BLaER1 (cell line): ENCODE data around the gene NLRC5.
A peak's percentile ranks its signal among the peaks of the same experiment; 100 is the strongest.
"Not testable (repeated sequence)": the region's sequence is repeated elsewhere in the genome, so short reads cannot be mapped to it uniquely, and the experiment has no call there.

ENCODE experiments used
- H3K27ac ChIP-seq: shearing (Covaris generic); formaldehyde crosslinking; 2 replicates; pipeline ENCODE4 v1.8.1; 2022
- H3K27me3 ChIP-seq: shearing (Covaris generic); formaldehyde crosslinking; 2 replicates; pipeline ENCODE4 v1.8.1; 2022
- H3K36me3 ChIP-seq: shearing (Covaris generic); formaldehyde crosslinking; 2 replicates; pipeline ENCODE4 v1.8.1; 2022
- H3K4me1 ChIP-seq: shearing (Covaris generic); formaldehyde crosslinking; 2 replicates; pipeline ENCODE4 v1.8.1; 2022
- H3K4me2 ChIP-seq: shearing (Covaris generic); formaldehyde crosslinking; 2 replicates; pipeline ENCODE4 v1.8.1; 2022
- H3K4me3 ChIP-seq: shearing (Covaris generic); formaldehyde crosslinking; 2 replicates; pipeline ENCODE4 v1.8.1; 2022
- H3K9ac ChIP-seq: shearing (Covaris generic); formaldehyde crosslinking; 2 replicates; pipeline ENCODE4 v1.8.1; 2022
- H3K9me3 ChIP-seq: shearing (Covaris generic); formaldehyde crosslinking; 2 replicates; pipeline ENCODE4 v1.8.1; 2022
- H4K20me1 ChIP-seq: shearing (Covaris generic); formaldehyde crosslinking; 2 replicates; pipeline ENCODE4 v1.8.1; 2022
- Cebpa-rat ChIP-seq: shearing (Covaris generic); IDR thresholded peaks from 2 replicates; pipeline ENCODE4 v1.8.1; 2022

The NLRC5 gene

GRCh38 chr16:56971768-56972043, 17.7 kb upstream of the NLRC5 start:
- Histone ChIP-seq H3K9ac (no peak overlapping the region; the same call in 1 of the 2 replicates), H3K9me3 (no peaks in the 10 kb centered on the region), H3K36me3 (no peaks in the 10 kb centered on the region), H3K27me3 (no peaks in the 10 kb centered on the region), H3K4me3 (no peak overlapping the region), H3K4me2 (peak overlapping the region; percentile 75), H4K20me1 (no peaks in the 10 kb centered on the region), H3K27ac (peak overlapping the region; percentile 77), H3K4me1 (peaks cover 57% of the 10 kb centered on the region)
- TF ChIP-seq Cebpa-rat, result no peak

GRCh38 chr16:56972403-56973293, 16.7 kb upstream of the NLRC5 start:
- Histone ChIP-seq H3K27ac (peak overlapping the region; percentile 77), H3K4me3 (no peak overlapping the region), H3K9ac (peak overlapping the region; percentile 5; the same call in 1 of the 2 replicates), H3K27me3 (no peaks in the 10 kb centered on the region), H3K9me3 (no peaks in the 10 kb centered on the region), H3K36me3 (no peaks in the 10 kb centered on the region), H3K4me2 (peak overlapping the region; percentile 75), H4K20me1 (no peaks in the 10 kb centered on the region), H3K4me1 (peaks cover 61% of the 10 kb centered on the region)
- no peak for TF ChIP-seq Cebpa-rat

DNA sequence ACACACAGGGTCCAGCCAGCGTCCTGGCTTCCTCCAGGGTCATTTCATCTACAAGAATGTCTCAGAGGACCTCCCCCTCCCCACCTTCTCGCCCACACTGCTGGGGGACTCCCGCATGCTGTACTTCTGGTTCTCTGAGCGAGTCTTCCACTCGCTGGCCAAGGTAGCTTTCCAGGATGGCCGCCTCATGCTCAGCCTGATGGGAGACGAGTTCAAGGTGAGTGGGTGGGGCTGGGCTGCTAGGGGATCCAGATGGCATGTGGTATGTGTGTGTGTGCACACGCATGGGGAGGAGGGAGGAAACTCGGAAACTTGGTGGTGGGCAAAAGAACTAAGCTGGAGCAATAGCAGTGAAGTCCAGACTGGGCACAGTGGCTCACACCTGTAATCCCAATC, 16.1 kb upstream of the NLRC5 start:
- Histone ChIP-seq H3K4me2 (peak overlapping the region; percentile 75), H3K4me3 (no peak overlapping the region), H3K4me1 (peaks cover 68% of the 10 kb centered on the region), H3K36me3 (no peaks in the 10 kb centered on the region), H4K20me1 (no peaks in the 10 kb centered on the region), H3K27me3 (no peaks in the 10 kb centered on the region), H3K9ac (no peak overlapping the region), H3K9me3 (no peaks in the 10 kb centered on the region), H3K27ac (peak overlapping the region; percentile 77; the same call in 1 of the 2 replicates)
- TF ChIP-seq Cebpa-rat, result no peak

DNA sequence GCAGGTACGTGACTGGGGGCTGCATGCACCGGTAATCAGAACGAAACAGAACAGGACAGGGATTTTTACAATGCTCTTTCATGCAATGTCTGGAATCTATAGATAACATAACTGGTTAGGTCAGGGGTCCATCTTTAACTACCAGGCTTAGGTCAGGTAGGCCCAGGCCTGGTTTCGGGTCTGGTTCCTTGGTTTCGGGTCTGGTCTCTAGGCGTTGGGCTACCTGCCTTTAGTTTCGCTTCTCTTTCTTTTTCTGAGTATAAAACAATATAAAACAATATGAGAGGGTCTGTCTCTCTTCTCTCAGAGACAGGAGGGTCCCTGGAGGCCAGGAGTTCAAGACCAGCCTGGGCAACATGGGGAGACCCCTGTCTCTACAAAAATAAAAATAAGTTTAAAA, 15.5 kb upstream of the NLRC5 start:
- H3K4me2 ChIP-seq, result peak overlapping the region; percentile 75; the same call in 1 of the 2 replicates
- H3K36me3 ChIP-seq, H4K20me1 ChIP-seq, H3K27ac ChIP-seq, H3K9me3 ChIP-seq, H3K27me3 ChIP-seq, H3K4me3 ChIP-seq, H3K9ac ChIP-seq: not testable (repeated sequence)
- H3K4me1 ChIP-seq, result peaks cover 74% of the 10 kb centered on the region

- Histone ChIP-seq H3K4me2 (peak overlapping the region; percentile 29; the same call in 1 of the 2 replicates), H3K36me3 (no peaks in the 10 kb centered on the region), H3K9ac (no peak overlapping the region)
Observed at GRCh38 chr16:56974549-56975300, 14.6 kb upstream of the NLRC5 start.

GRCh38 chr16:56975714-56976113, 13.6 kb upstream of the NLRC5 start:
- no peak for TF ChIP-seq Cebpa-rat
- no peaks in the 10 kb centered on the region for H3K27me3 ChIP-seq
- no peak overlapping the region for H3K9ac ChIP-seq
- H3K36me3 ChIP-seq, result no peaks in the 10 kb centered on the region
- H3K4me2 ChIP-seq, result no peak overlapping the region
- no peak overlapping the region for H3K27ac ChIP-seq
- H3K9me3 ChIP-seq, result no peaks in the 10 kb centered on the region
- H3K4me1 ChIP-seq, result peaks cover 85% of the 10 kb centered on the region
- no peak overlapping the region for H3K4me3 ChIP-seq
- no peaks in the 10 kb centered on the region for H4K20me1 ChIP-seq

More at GRCh38 chr16:56974549-56975300, 14.6 kb upstream of the NLRC5 start:
- Histone ChIP-seq H3K27me3 (no peaks in the 10 kb centered on the region), H3K9me3 (no peaks in the 10 kb centered on the region), H3K4me1 (peaks cover 82% of the 10 kb centered on the region), H3K27ac (peak overlapping the region; percentile 43; the same call in 1 of the 2 replicates), H3K4me3 (no peak overlapping the region), H4K20me1 (no peaks in the 10 kb centered on the region)
- no peak for TF ChIP-seq Cebpa-rat

DNA sequence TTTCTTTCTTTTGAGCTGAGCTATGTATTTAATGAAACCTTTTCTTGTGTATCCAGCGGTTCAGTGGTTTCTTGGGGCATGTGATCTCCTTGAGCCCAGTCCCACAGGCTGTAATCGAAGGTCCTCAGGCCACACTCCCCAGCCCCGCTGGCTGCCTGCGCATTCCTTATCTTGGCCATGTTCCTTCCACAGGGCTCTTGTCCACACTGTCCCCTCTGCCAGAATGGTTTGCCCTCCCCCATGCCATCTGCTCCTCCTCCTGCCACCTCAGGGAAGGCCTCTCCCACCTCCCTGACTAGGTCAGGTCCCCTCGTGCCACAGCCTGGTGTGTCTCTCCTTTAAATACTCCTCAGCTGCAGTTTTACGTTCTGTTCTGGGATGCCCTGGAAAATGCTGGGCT, 12.1 kb upstream of the NLRC5 start:
- no peaks in the 10 kb centered on the region for H4K20me1 ChIP-seq
- no peaks in the 10 kb centered on the region for H3K27me3 ChIP-seq
- H3K36me3 ChIP-seq, result no peaks in the 10 kb centered on the region
- no peak overlapping the region for H3K4me2 ChIP-seq
- H3K27ac ChIP-seq, result no peak overlapping the region
- H3K9me3 ChIP-seq, result no peaks in the 10 kb centered on the region
- no peak overlapping the region for H3K9ac ChIP-seq
- H3K4me1 ChIP-seq, result peaks cover 85% of the 10 kb centered on the region
- H3K4me3 ChIP-seq, result no peak overlapping the region
- no peak for TF ChIP-seq Cebpa-rat

GRCh38 chr16:56977823-56978430, 11.4 kb upstream of the NLRC5 start:
- H3K27ac ChIP-seq, result no peak overlapping the region
- H3K36me3 ChIP-seq, result no peaks in the 10 kb centered on the region
- no peak for TF ChIP-seq Cebpa-rat
- no peaks in the 10 kb centered on the region for H4K20me1 ChIP-seq
- no peak overlapping the region for H3K4me2 ChIP-seq
- H3K4me1 ChIP-seq, result peaks cover 85% of the 10 kb centered on the region
- H3K27me3 ChIP-seq, result no peaks in the 10 kb centered on the region
- no peaks in the 10 kb centered on the region for H3K9me3 ChIP-seq
- no peak overlapping the region for H3K4me3 ChIP-seq
- H3K9ac ChIP-seq, result no peak overlapping the region

GRCh38 chr16:56980201-56980535, 9.2 kb upstream of the NLRC5 start:
- Histone ChIP-seq H3K4me1 (peaks cover 85% of the 10 kb centered on the region), H4K20me1 (no peaks in the 10 kb centered on the region), H3K4me2 (peak overlapping the region; percentile 39), H3K27ac (no peak overlapping the region), H3K9me3 (no peaks in the 10 kb centered on the region), H3K36me3 (no peaks in the 10 kb centered on the region), H3K4me3 (no peak overlapping the region), H3K27me3 (no peaks in the 10 kb centered on the region), H3K9ac (no peak overlapping the region)
- TF ChIP-seq Cebpa-rat, result no peak
